A549 (cell line): Measurements from ENCODE around the gene PKD2. TPM values are rescaled to one million over a fixed set of nuclear protein-coding genes. Genes with fewer than 3 reads are reported as not detected.

Source experiments
- ATAC-seq, 2 experiments: fragments of 200-7000 bp in 1 of 2; fragments of >200 bp in 1 of 2; cut with Nextera tagmentation in 1 of 2; cut with Tn5 transposase in 1 of 2; 3 replicates each; pipeline versions ENCODE4 v1.8.0 to v1.9.1; 2018 to 2020; ENCODE audit warnings: mild to moderate bottlenecking in 1 of 2, moderate library complexity in 1 of 2
- CTCF ChIA-PET: fragments of 300-600 bp; sonication (Branson Sonifier 250); formaldehyde crosslinking; extraction: SDS; loops from one replicate; lab custom pipeline; 2021; ENCODE audit warnings: antibody characterized with exemption, inconsistent platforms; lab: Yijun Ruan, JAX
- POLR2A ChIA-PET: fragments of 350-600 bp; formaldehyde crosslinking; extraction: SDS; loops from one replicate; lab custom pipeline; 2021; ENCODE audit warnings: antibody characterized with exemption, inconsistent platforms; lab: Yijun Ruan, JAX
- DNase-seq, 2 experiments: peaks; one replicate each; pipeline versions ENCODE4 v3.0.0 to v3.0.0-alpha.2; 2011 to 2016; ENCODE audit warnings: low read depth in 1 of 2, low spot score in 1 of 2
- FAIRE-seq: peaks from 2 replicates; lab custom pipeline; 2011; peaks lifted over from hg19 to GRCh38; lab: Jason Lieb, UNC
- H3K27ac ChIP-seq, 2 experiments: fragments of >200 bp; sonication (Bioruptor Twin); formaldehyde crosslinking; 3 replicates each; pipeline ENCODE4 v1.5.1; 2016 to 2017
- H3K4me1 ChIP-seq: fragments of >200 bp; sonication (Bioruptor Twin); formaldehyde crosslinking; 3 replicates; pipeline ENCODE4 v1.6.1; 2016
- H3K4me2 ChIP-seq: fragments of >200 bp; sonication (Bioruptor Twin); formaldehyde crosslinking; 3 replicates; pipeline ENCODE4 v1.6.1; 2016
- H3K4me3 ChIP-seq: fragments of >200 bp; sonication (Bioruptor Twin); formaldehyde crosslinking; 3 replicates; pipeline ENCODE4 v1.5.1; 2016
- H3K9me3 ChIP-seq: fragments of >200 bp; sonication (Bioruptor Twin); formaldehyde crosslinking; 3 replicates; pipeline ENCODE4 v1.6.1; 2016
- CBX8 ChIP-seq: fragments of 200-600 bp; sonication (generic); IDR thresholded peaks from 2 replicates; pipeline ENCODE4 v1.6.1; 2016
- CHD4 ChIP-seq: fragments of 200-600 bp; sonication (generic); IDR thresholded peaks from 2 replicates; pipeline ENCODE4 v1.6.1; 2016; ENCODE audit warnings: antibody characterized with exemption, mild to moderate bottlenecking, borderline replicate concordance
- EHF ChIP-seq: fragments of 250-450 bp; sonication (Bioruptor Pico); IDR thresholded peaks from 2 replicates; pipeline ENCODE4 v1.5.0; 2020; ENCODE audit warnings: mild to moderate bottlenecking
- EP300 ChIP-seq, 2 experiments: fragments of >200 bp; sonication (Bioruptor Twin); formaldehyde crosslinking; IDR thresholded peaks; 2 replicates in 1 of 2; 3 replicates in 1 of 2; pipeline ENCODE4 v1.6.1; 2016 to 2017
- ESRRA ChIP-seq: fragments of 150-350 bp; IDR thresholded peaks from 2 replicates; pipeline ENCODE4 v1.6.1; 2014; ENCODE audit warnings: mild to moderate bottlenecking, low read length, borderline replicate concordance
- FOSB ChIP-seq: fragments of 250-450 bp; sonication (Bioruptor Pico); IDR thresholded peaks from 2 replicates; pipeline ENCODE4 v1.5.0; 2020; ENCODE audit warnings: mild to moderate bottlenecking, moderate library complexity
- HOXA7 ChIP-seq: fragments of 250-450 bp; sonication (Bioruptor Pico); IDR thresholded peaks from 2 replicates; pipeline ENCODE4 v1.5.0; 2020; ENCODE audit warnings: mild to moderate bottlenecking, moderate library complexity
- HOXB5 ChIP-seq: fragments of 250-450 bp; sonication (Bioruptor Pico); IDR thresholded peaks from 2 replicates; pipeline ENCODE4 v1.5.0; 2020; ENCODE audit warnings: mild to moderate bottlenecking, moderate library complexity
- JUN ChIP-seq, 2 experiments: fragments of >200 bp; sonication (Bioruptor Twin); formaldehyde crosslinking; IDR thresholded peaks; 2 replicates in 1 of 2; 3 replicates in 1 of 2; pipeline ENCODE4 v1.6.1; 2016 to 2017
- JUNB ChIP-seq: fragments of >200 bp; sonication (Bioruptor Twin); formaldehyde crosslinking; IDR thresholded peaks from 2 replicates; pipeline ENCODE4 v1.6.1; 2016
- KDM5A ChIP-seq: fragments of 200-600 bp; sonication (generic); IDR thresholded peaks from 2 replicates; pipeline ENCODE4 v1.6.1; 2016; ENCODE audit warnings: antibody characterized with exemption, mild to moderate bottlenecking
- POLR2A ChIP-seq: IDR thresholded peaks from 2 replicates; pipeline ENCODE4 v1.6.1; 2012; ENCODE audit warnings: mild to moderate bottlenecking, low read length
- RAD21 ChIP-seq, 2 experiments: fragments of >200 bp in 1 of 2; sonication (Bioruptor Twin) in 1 of 2; formaldehyde crosslinking in 1 of 2; IDR thresholded peaks in 1 of 2; conservative IDR thresholded peaks in 1 of 2; 2 replicates in 1 of 2; 3 replicates in 1 of 2; pipeline ENCODE4 v1.6.1; 2012 to 2018; ENCODE audit warnings: inconsistent platforms in 1 of 2
- SMC3 ChIP-seq: fragments of >200 bp; sonication (Bioruptor Twin); formaldehyde crosslinking; IDR thresholded peaks from 3 replicates; pipeline ENCODE4 v1.6.1; 2018; ENCODE audit warnings: inconsistent platforms
- ZSCAN20 ChIP-seq: fragments of 250-450 bp; sonication (Bioruptor Pico); IDR thresholded peaks from 2 replicates; pipeline ENCODE4 v1.8.0; 2022; ENCODE audit warnings: mild to moderate bottlenecking, moderate library complexity
- WGBS: methylation state at CpG from one replicate; pipeline ENCODE4 v1.1.6; 2017; ENCODE audit errors: missing lambda C conversion rate; 5-methylcytosine and 5-hydroxymethylcytosine counted together
- polyA plus RNA-seq, 4 experiments: library from polyadenylated mRNA; depleted of rRNA in 3 of 4; stranded (reverse); fragments of >200 nt; fragmentation: RNase III in 1 of 4; extraction: RNeasy Plus Mini Kit Qiagen cat#74134 plus additional on column Dnase treatment in 1 of 4; gene quantifications; 2 replicates in 3 of 4; 3 replicates in 1 of 4; pipeline ENCODE4 v1.2.3, GENCODE V29; 2011 to 2017
- TF ChIP-seq, protein P1 (sequence below): fragments of 450-650 bp; IDR thresholded peaks from 2 replicates; pipeline ENCODE4 v1.6.1; 2014; ENCODE audit warnings: antibody characterized with exemption
- TF ChIP-seq, protein P2 (sequence below): fragments of 200-600 bp; sonication (generic); IDR thresholded peaks from 2 replicates; pipeline ENCODE4 v1.6.1; 2016; ENCODE audit warnings: antibody characterized with exemption, mild to moderate bottlenecking, moderate library complexity
- TF ChIP-seq, protein P3 (sequence below): IDR thresholded peaks from 2 replicates; pipeline ENCODE4 v1.6.1; 2012
- TF ChIP-seq, protein P4 (sequence below): fragments of >200 bp; sonication (Bioruptor Twin); formaldehyde crosslinking; IDR thresholded peaks from 3 replicates; pipeline ENCODE4 v1.5.1; 2016

Gene PKD2
- polyA plus RNA-seq, 2 of the 4 experiments (the other 2 are of a cell fraction), result 39.4 to 57.6 TPM

DNA sequence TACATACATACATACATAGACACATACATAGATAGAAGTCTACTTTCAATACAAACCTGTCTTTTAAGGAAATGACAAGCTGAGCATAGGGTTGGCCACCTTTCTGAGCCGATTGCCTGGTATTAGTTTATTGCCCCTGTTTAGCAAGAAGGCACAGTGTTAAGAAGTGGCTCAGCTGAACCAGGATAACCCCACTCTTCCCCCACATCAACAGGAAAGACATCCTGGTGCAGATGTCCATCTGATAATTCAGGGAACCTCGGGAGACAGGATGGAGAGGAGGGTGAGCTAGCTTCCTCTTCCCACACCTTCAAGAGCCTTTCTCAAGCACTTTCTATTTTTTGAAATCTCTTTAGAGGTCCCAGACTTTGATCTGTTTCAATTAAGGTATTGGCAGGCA lies 52.3 kb downstream of the PKD2 start:
- ChIA-PET POLR2A (no interaction called here), CTCF (interaction anchor here (0.8 kb wide), 1 partner anchor 135 kb away, joined by 3 read pairs; no protein-coding TSS in a partner anchor)
- FAIRE-seq, result no peak
- no peak for ATAC-seq
- no peak for DNase-seq
- H3K4me3 ChIP-seq, result no peak overlapping the region
- no peak overlapping the region for H3K27ac ChIP-seq
- TF ChIP-seq CHD4 (no peak), RAD21 (conservative IDR thresholded peaks at IDR 0.05 in 1 of 2, IDR thresholded peaks at IDR 0.05 in 1 of 2) (no peak)
- TF ChIP-seq, protein P1, sequence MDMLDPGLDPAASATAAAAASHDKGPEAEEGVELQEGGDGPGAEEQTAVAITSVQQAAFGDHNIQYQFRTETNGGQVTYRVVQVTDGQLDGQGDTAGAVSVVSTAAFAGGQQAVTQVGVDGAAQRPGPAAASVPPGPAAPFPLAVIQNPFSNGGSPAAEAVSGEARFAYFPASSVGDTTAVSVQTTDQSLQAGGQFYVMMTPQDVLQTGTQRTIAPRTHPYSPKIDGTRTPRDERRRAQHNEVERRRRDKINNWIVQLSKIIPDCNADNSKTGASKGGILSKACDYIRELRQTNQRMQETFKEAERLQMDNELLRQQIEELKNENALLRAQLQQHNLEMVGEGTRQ, result no peak
- no peaks in the 10 kb centered on the region for H3K9me3 ChIP-seq
- 78% methylated on average over 2 of the region's 2 CpGs for WGBS
- H3K4me1 ChIP-seq, result 0 out of 3 replicates have a peak, but pooled peaks cover 7% of the 10 kb centered on the region
- H3K4me2 ChIP-seq, result no peak overlapping the region

DNA sequence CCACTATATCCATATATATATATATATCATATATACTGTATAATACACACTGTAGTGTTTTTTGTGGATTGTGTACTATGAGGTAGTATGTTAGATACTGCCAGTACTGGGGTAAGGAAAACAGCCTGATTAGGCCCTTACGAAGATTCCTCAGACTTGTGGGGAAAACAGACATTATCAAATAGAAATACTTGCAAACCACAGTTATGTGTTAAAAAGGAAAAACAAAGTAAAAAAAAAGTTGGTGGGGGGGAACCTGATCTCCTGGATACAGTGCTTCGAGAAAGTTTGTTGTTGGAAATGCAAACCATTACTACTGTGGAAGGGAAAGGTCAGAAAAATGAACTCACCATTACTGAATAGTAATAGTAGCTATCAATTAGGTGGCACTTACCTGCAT lies 53.0 kb downstream of the PKD2 start:
- WGBS, result 83% methylated on average over 2 of the region's 2 CpGs
- FAIRE-seq (no peak), ATAC-seq (no peak), DNase-seq (no peak)
- Histone ChIP-seq H3K9me3 (no peaks in the 10 kb centered on the region), H3K4me3 (no peak overlapping the region), H3K27ac (no peak overlapping the region), H3K4me2 (no peak overlapping the region), H3K4me1 (0 out of 3 replicates have a peak, but pooled peaks cover 3% of the 10 kb centered on the region)
- ChIA-PET CTCF (no interaction called here), POLR2A (no interaction called here)
- TF ChIP-seq POLR2A (no peak), EHF (CRISPR knock-in tag) (no peak), ZSCAN20 (CRISPR knock-in tag) (no peak), HOXA7 (no peak), KDM5A (no peak), EP300 (IDR thresholded peaks at IDR 0.05) (no peak), ESRRA (no peak)
- TF ChIP-seq, protein P2, sequence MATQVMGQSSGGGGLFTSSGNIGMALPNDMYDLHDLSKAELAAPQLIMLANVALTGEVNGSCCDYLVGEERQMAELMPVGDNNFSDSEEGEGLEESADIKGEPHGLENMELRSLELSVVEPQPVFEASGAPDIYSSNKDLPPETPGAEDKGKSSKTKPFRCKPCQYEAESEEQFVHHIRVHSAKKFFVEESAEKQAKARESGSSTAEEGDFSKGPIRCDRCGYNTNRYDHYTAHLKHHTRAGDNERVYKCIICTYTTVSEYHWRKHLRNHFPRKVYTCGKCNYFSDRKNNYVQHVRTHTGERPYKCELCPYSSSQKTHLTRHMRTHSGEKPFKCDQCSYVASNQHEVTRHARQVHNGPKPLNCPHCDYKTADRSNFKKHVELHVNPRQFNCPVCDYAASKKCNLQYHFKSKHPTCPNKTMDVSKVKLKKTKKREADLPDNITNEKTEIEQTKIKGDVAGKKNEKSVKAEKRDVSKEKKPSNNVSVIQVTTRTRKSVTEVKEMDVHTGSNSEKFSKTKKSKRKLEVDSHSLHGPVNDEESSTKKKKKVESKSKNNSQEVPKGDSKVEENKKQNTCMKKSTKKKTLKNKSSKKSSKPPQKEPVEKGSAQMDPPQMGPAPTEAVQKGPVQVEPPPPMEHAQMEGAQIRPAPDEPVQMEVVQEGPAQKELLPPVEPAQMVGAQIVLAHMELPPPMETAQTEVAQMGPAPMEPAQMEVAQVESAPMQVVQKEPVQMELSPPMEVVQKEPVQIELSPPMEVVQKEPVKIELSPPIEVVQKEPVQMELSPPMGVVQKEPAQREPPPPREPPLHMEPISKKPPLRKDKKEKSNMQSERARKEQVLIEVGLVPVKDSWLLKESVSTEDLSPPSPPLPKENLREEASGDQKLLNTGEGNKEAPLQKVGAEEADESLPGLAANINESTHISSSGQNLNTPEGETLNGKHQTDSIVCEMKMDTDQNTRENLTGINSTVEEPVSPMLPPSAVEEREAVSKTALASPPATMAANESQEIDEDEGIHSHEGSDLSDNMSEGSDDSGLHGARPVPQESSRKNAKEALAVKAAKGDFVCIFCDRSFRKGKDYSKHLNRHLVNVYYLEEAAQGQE, result no peak
- TF ChIP-seq, all 56 proteins: peak for 0

DNA sequence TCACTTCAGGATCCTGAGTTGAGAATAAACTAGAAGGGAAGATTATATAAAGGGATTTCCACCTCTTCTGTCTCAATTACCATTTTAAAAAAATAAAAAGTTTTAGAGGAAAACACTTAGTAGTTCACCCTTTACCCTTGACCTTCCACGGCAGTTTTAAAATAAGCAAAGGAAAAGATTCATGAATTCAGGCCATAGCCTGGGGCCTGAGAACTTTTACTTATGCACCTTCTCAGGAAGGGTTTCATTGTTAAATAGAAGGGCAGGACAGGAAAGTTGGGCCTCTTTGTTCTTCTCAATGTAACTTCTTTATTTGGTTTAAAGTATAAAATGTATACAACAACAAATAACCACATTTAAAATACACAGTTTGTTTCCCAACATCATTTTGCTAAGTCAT lies 54.9 kb downstream of the PKD2 start:
- ATAC-seq, result no peak
- Histone ChIP-seq H3K9me3 (no peaks in the 10 kb centered on the region), H3K27ac (no peak overlapping the region)
- CTCF ChIA-PET, result no interaction called here
- no peak for DNase-seq
- no peak for FAIRE-seq
- POLR2A ChIA-PET, result no interaction called here
- no peak for TF ChIP-seq JUN (IDR thresholded peaks at IDR 0.05)
- TF ChIP-seq, protein P3, sequence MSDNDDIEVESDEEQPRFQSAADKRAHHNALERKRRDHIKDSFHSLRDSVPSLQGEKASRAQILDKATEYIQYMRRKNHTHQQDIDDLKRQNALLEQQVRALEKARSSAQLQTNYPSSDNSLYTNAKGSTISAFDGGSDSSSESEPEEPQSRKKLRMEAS, result no peak
- TF ChIP-seq, all 56 proteins: peak for 0
- H3K4me3 ChIP-seq, result no peak overlapping the region
- 57% methylated on average over 1 of the region's 1 CpG for WGBS
- H3K4me1 ChIP-seq, result 0 out of 3 replicates have a peak, but pooled peaks cover 3% of the 10 kb centered on the region
- no peak overlapping the region for H3K4me2 ChIP-seq

DNA sequence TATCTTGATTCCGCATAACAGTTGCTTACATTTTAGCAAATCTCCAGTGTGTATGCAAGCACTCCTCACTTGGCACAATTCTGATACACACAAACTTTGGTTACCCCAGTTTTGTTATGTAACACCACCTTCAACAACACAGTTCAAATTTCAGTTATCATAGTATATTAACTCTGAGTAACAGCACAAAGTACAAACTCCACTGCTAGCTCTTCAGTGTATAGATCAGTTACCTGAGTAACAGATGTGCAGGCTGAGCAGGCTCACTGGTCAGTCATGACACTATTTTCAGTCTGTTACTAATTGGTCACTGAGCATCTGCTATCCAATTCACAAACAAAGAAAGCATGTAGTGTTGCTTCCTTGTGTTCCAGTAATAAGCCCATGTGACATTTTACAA lies 55.4 kb downstream of the PKD2 start:
- ChIA-PET CTCF (no interaction called here), POLR2A (no interaction called here)
- Histone ChIP-seq H3K4me3 (no peak overlapping the region), H3K9me3 (no peaks in the 10 kb centered on the region), H3K4me2 (no peak overlapping the region), H3K4me1 (0 out of 3 replicates have a peak, but pooled peaks cover 3% of the 10 kb centered on the region), H3K27ac (no peak overlapping the region)
- no peak for TF ChIP-seq RAD21 (conservative IDR thresholded peaks at IDR 0.05 in 1 of 2, IDR thresholded peaks at IDR 0.05 in 1 of 2)
- no peak for TF ChIP-seq JUN (IDR thresholded peaks at IDR 0.05)
- TF ChIP-seq, protein P4, sequence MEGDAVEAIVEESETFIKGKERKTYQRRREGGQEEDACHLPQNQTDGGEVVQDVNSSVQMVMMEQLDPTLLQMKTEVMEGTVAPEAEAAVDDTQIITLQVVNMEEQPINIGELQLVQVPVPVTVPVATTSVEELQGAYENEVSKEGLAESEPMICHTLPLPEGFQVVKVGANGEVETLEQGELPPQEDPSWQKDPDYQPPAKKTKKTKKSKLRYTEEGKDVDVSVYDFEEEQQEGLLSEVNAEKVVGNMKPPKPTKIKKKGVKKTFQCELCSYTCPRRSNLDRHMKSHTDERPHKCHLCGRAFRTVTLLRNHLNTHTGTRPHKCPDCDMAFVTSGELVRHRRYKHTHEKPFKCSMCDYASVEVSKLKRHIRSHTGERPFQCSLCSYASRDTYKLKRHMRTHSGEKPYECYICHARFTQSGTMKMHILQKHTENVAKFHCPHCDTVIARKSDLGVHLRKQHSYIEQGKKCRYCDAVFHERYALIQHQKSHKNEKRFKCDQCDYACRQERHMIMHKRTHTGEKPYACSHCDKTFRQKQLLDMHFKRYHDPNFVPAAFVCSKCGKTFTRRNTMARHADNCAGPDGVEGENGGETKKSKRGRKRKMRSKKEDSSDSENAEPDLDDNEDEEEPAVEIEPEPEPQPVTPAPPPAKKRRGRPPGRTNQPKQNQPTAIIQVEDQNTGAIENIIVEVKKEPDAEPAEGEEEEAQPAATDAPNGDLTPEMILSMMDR, result no peak
- TF ChIP-seq CBX8, result no peak
- TF ChIP-seq JUNB, result no peak
- no peak for TF ChIP-seq SMC3
- no peak for TF ChIP-seq HOXB5
- no peak for TF ChIP-seq FOSB (CRISPR knock-in tag)
- DNase-seq, result no peak
- WGBS, result 90% methylated on average over 1 of the region's 1 CpG
- FAIRE-seq, result no peak
- ATAC-seq, result no peak
